SW480 (cell line): Measurements from ENCODE around the gene BDKRB1.

Source experiments
- DNase-seq: peaks from one replicate; pipeline ENCODE4 v3.0.0-alpha.2; 2016; ENCODE audit warnings: low spot score

The BDKRB1 gene

GRCh38 chr14:96281486-96281885 is 25.5 kb downstream of the BDKRB1 start:
- no peak for DNase-seq

GRCh38 chr14:96284008-96284407 is 28.0 kb downstream of the BDKRB1 start:
- no peak for DNase-seq

GRCh38 chr14:96284430-96284829 is 28.4 kb downstream of the BDKRB1 start:
- DNase-seq = no peak

GRCh38 chr14:96285667-96286066 is 29.7 kb downstream of the BDKRB1 start:
- DNase-seq = no peak

- no peak for DNase-seq
These were observed 30.2 kb downstream of the BDKRB1 start for GRCh38 chr14:96286251-96286650.

- no peak for DNase-seq
These were observed 31.8 kb downstream of the BDKRB1 start for GRCh38 chr14:96287856-96288255.

GRCh38 chr14:96294246-96294645 is 38.2 kb downstream of the BDKRB1 start:
- DNase-seq = no peak

- peak; percentile 52 for DNase-seq
These were observed 41.0 kb downstream of the BDKRB1 start for GRCh38 chr14:96297000-96297399.

GRCh38 chr14:96297997-96298515 is 42.0 kb downstream of the BDKRB1 start:
- DNase-seq = no peak

GRCh38 chr14:96299441-96299840 is 43.4 kb downstream of the BDKRB1 start:
- no peak for DNase-seq

- DNase-seq = no peak
These were observed 48.0 kb downstream of the BDKRB1 start for GRCh38 chr14:96303981-96304380.

GRCh38 chr14:96304956-96305355 is 48.9 kb downstream of the BDKRB1 start:
- peak; percentile 8 for DNase-seq

- DNase-seq = no peak
These were observed 51.4 kb downstream of the BDKRB1 start for GRCh38 chr14:96307434-96307833.

GRCh38 chr14:96309133-96309895 is 53.3 kb downstream of the BDKRB1 start:
- DNase-seq = peak; percentile 33

- DNase-seq = no peak
These were observed 53.9 kb downstream of the BDKRB1 start for GRCh38 chr14:96309896-96310330.

- DNase-seq = no peak
These were observed 54.9 kb downstream of the BDKRB1 start for GRCh38 chr14:96310906-96311305.
